GM15510 (cell line): ENCODE data around the gene ABI3BP.

Experiments
- POLR2A ChIP-seq: IDR thresholded peaks from 3 replicates; pipeline ENCODE4 v1.6.1; 2011; ENCODE audit warnings: borderline replicate concordance; ENCODE audit not compliant: insufficient read length; ENCODE audit errors: extremely low read depth

Gene ABI3BP

GRCh38 chr3:100893108-100893507 lies 100.1 kb downstream of the ABI3BP start:
- TF ChIP-seq POLR2A: no peak

- TF ChIP-seq POLR2A: no peak
Observed at GRCh38 chr3:100891827-100892226, 101.4 kb downstream of the ABI3BP start.

GRCh38 chr3:100891033-100891432 lies 102.2 kb downstream of the ABI3BP start:
- TF ChIP-seq POLR2A: no peak

GRCh38 chr3:100888881-100889280 lies 104.3 kb downstream of the ABI3BP start:
- TF ChIP-seq POLR2A: no peak

- no peak for TF ChIP-seq POLR2A
Observed at GRCh38 chr3:100882571-100882984, 110.6 kb downstream of the ABI3BP start.

GRCh38 chr3:100880845-100881244 lies 112.4 kb downstream of the ABI3BP start:
- no peak for TF ChIP-seq POLR2A

- no peak for TF ChIP-seq POLR2A
Observed at GRCh38 chr3:100880072-100880471, 113.1 kb downstream of the ABI3BP start.

GRCh38 chr3:100879195-100879810 lies 113.9 kb downstream of the ABI3BP start:
- TF ChIP-seq POLR2A: no peak

GRCh38 chr3:100877286-100877685 lies 115.9 kb downstream of the ABI3BP start:
- TF ChIP-seq POLR2A: no peak

GRCh38 chr3:100875239-100875638 lies 118.0 kb downstream of the ABI3BP start:
- no peak for TF ChIP-seq POLR2A

GRCh38 chr3:100873611-100874010 lies 119.6 kb downstream of the ABI3BP start:
- no peak for TF ChIP-seq POLR2A

GRCh38 chr3:100871306-100871705 lies 121.9 kb downstream of the ABI3BP start:
- no peak for TF ChIP-seq POLR2A

GRCh38 chr3:100869787-100870186 lies 123.4 kb downstream of the ABI3BP start:
- no peak for TF ChIP-seq POLR2A

- no peak for TF ChIP-seq POLR2A
Observed at GRCh38 chr3:100868894-100869293, 124.3 kb downstream of the ABI3BP start.

- TF ChIP-seq POLR2A: no peak
Observed at GRCh38 chr3:100868096-100868495, 125.1 kb downstream of the ABI3BP start.

GRCh38 chr3:100865442-100865841 lies 127.8 kb downstream of the ABI3BP start:
- TF ChIP-seq POLR2A: no peak
